HEK293 (cell line): ENCODE data around the gene CELF4.

ENCODE experiments used
- CTCF ChIA-PET: fragments of 350-600 bp; formaldehyde crosslinking; extraction: SDS; loops from one replicate; lab custom pipeline; 2021; ENCODE audit warnings: antibody characterized with exemption; lab: Yijun Ruan, JAX
- POLR2A ChIA-PET: fragments of 300-600 bp; formaldehyde crosslinking; extraction: SDS; loops from one replicate; lab custom pipeline; 2020; ENCODE audit warnings: antibody characterized with exemption, inconsistent platforms; lab: Yijun Ruan, JAX
- H3K27ac ChIP-seq: fragments of 200-500 bp; sonication (Bioruptor generic); 2 replicates; pipeline ENCODE4 v1.5.1; 2014; ENCODE audit warnings: low read depth, low read length, control low read depth, inconsistent platforms; ENCODE audit errors: extremely low read depth
- H3K36me3 ChIP-seq, 2 experiments: fragments of 200-500 bp in 1 of 2; sonication (Bioruptor generic) in 1 of 2; 1 replicate in 1 of 2; 2 replicates in 1 of 2; pipeline ENCODE4 v1.5.1; 2014 to 2017; ENCODE audit warnings: inconsistent platforms in 2 of 2, low read length in 2 of 2; ENCODE audit not compliant: control insufficient read depth in 2 of 2, insufficient read depth in 1 of 2
- H3K4me1 ChIP-seq: fragments of 200-500 bp; sonication (Bioruptor generic); 2 replicates; pipeline ENCODE4 v1.5.1; 2014; ENCODE audit warnings: mild to moderate bottlenecking, low read length, inconsistent platforms; ENCODE audit not compliant: control insufficient read depth, insufficient read depth
- H3K4me3 ChIP-seq: 2 replicates; pipeline ENCODE4 v1.5.1; 2011; ENCODE audit warnings: low read depth, mild to moderate bottlenecking, control low read depth, low read length, moderate library complexity
- H3K9me3 ChIP-seq: fragments of 200-500 bp; sonication (Bioruptor generic); 2 replicates; pipeline ENCODE4 v1.5.1; 2014; ENCODE audit warnings: low read depth, low read length, inconsistent platforms; ENCODE audit not compliant: control insufficient read depth, insufficient read depth
- CTCF ChIP-seq: fragments of 450-650 bp; formaldehyde crosslinking; IDR thresholded peaks from 2 replicates; pipeline ENCODE4 v1.5.1; 2016; ENCODE audit warnings: missing biosample characterization, missing genetic modification characterization
- ELK4 ChIP-seq: IDR thresholded peaks from 2 replicates; pipeline ENCODE4 v1.6.1; 2011; ENCODE audit warnings: mild to moderate bottlenecking, low read depth, low read length, borderline replicate concordance
- GLI4 ChIP-seq: fragments of 450-650 bp; formaldehyde crosslinking; IDR thresholded peaks from 2 replicates; pipeline ENCODE4 v1.5.1; 2016; ENCODE audit warnings: missing biosample characterization, missing genetic modification characterization
- KLF8 ChIP-seq: fragments of 450-650 bp; formaldehyde crosslinking; IDR thresholded peaks from 2 replicates; pipeline ENCODE4 v1.5.1; 2016; ENCODE audit warnings: missing biosample characterization, missing genetic modification characterization
- PATZ1 ChIP-seq: fragments of 450-650 bp; formaldehyde crosslinking; IDR thresholded peaks from 2 replicates; pipeline ENCODE4 v1.5.1; 2016; ENCODE audit warnings: missing biosample characterization, missing genetic modification characterization
- YY1 ChIP-seq: fragments of 450-650 bp; formaldehyde crosslinking; IDR thresholded peaks from 2 replicates; pipeline ENCODE4 v1.5.1; 2018; ENCODE audit warnings: missing biosample characterization, missing genetic modification characterization
- ZBTB26 ChIP-seq: fragments of 450-650 bp; formaldehyde crosslinking; optimal IDR thresholded peaks from 2 replicates; pipeline ENCODE3; 2016; ENCODE audit warnings: missing biosample characterization, mild to moderate bottlenecking, missing genetic modification characterization
- ZFP41 ChIP-seq: fragments of 450-650 bp; formaldehyde crosslinking; IDR thresholded peaks from 2 replicates; pipeline ENCODE4 v1.5.1; 2016; ENCODE audit warnings: missing biosample characterization, missing genetic modification characterization, borderline replicate concordance
- ZIC2 ChIP-seq: fragments of 450-650 bp; formaldehyde crosslinking; IDR thresholded peaks from 2 replicates; pipeline ENCODE4 v1.5.1; 2016; ENCODE audit warnings: missing biosample characterization, missing genetic modification characterization
- ZNF133 ChIP-seq: fragments of 450-650 bp; formaldehyde crosslinking; IDR thresholded peaks from 2 replicates; pipeline ENCODE4 v1.5.1; 2016; ENCODE audit warnings: missing biosample characterization, missing genetic modification characterization
- ZNF223 ChIP-seq: fragments of 450-650 bp; formaldehyde crosslinking; IDR thresholded peaks from 2 replicates; pipeline ENCODE4 v1.5.1; 2016; ENCODE audit warnings: missing biosample characterization, missing genetic modification characterization
- ZNF24 ChIP-seq: fragments of 450-650 bp; formaldehyde crosslinking; IDR thresholded peaks from 2 replicates; pipeline ENCODE4 v1.5.1; 2016; ENCODE audit warnings: missing biosample characterization, missing genetic modification characterization
- ZNF311 ChIP-seq: fragments of 450-650 bp; formaldehyde crosslinking; IDR thresholded peaks from 2 replicates; pipeline ENCODE4 v1.5.1; 2017; ENCODE audit warnings: missing biosample characterization, missing genetic modification characterization, borderline replicate concordance
- ZNF37A ChIP-seq: fragments of 450-650 bp; IDR thresholded peaks from 2 replicates; pipeline ENCODE4 v1.5.1; 2018; ENCODE audit warnings: missing biosample characterization, missing genetic modification characterization
- ZNF391 ChIP-seq: fragments of 450-650 bp; formaldehyde crosslinking; IDR thresholded peaks from 2 replicates; pipeline ENCODE4 v1.5.1; 2016; ENCODE audit warnings: low read depth, missing biosample characterization, missing genetic modification characterization, borderline replicate concordance
- ZNF426 ChIP-seq: fragments of 450-650 bp; formaldehyde crosslinking; IDR thresholded peaks from 2 replicates; pipeline ENCODE4 v1.5.1; 2017; ENCODE audit warnings: missing biosample characterization, missing genetic modification characterization, mild to moderate bottlenecking, inconsistent platforms, moderate library complexity
- ZNF514 ChIP-seq: fragments of 450-650 bp; formaldehyde crosslinking; IDR thresholded peaks from 2 replicates; pipeline ENCODE4 v1.5.1; 2016; ENCODE audit warnings: missing biosample characterization, missing genetic modification characterization
- ZNF530 ChIP-seq: fragments of 450-650 bp; formaldehyde crosslinking; IDR thresholded peaks from 2 replicates; pipeline ENCODE4 v1.5.1; 2016; ENCODE audit warnings: low read depth, missing biosample characterization, missing genetic modification characterization
- ZNF560 ChIP-seq: fragments of 450-650 bp; formaldehyde crosslinking; IDR thresholded peaks from 2 replicates; pipeline ENCODE4 v1.5.1; 2017; ENCODE audit warnings: missing biosample characterization, missing genetic modification characterization, borderline replicate concordance
- ZNF701 ChIP-seq: fragments of 450-650 bp; formaldehyde crosslinking; IDR thresholded peaks from 2 replicates; pipeline ENCODE4 v1.5.1; 2016; ENCODE audit warnings: missing biosample characterization, missing genetic modification characterization
- ZNF707 ChIP-seq: fragments of 450-650 bp; formaldehyde crosslinking; IDR thresholded peaks from 2 replicates; pipeline ENCODE4 v1.5.1; 2016; ENCODE audit warnings: missing biosample characterization, missing genetic modification characterization
- ZNF768 ChIP-seq: fragments of 450-650 bp; formaldehyde crosslinking; IDR thresholded peaks from 2 replicates; pipeline ENCODE4 v1.5.1; 2018; ENCODE audit warnings: missing biosample characterization, mild to moderate bottlenecking, missing genetic modification characterization
- ZNF837 ChIP-seq: fragments of 450-650 bp; formaldehyde crosslinking; IDR thresholded peaks from 2 replicates; pipeline ENCODE4 v1.5.1; 2016; ENCODE audit warnings: missing biosample characterization, missing genetic modification characterization
- ZSCAN18 ChIP-seq: fragments of 450-650 bp; formaldehyde crosslinking; IDR thresholded peaks from 2 replicates; pipeline ENCODE4 v1.5.1; 2016; ENCODE audit warnings: missing biosample characterization, missing genetic modification characterization
- ZXDB ChIP-seq: fragments of 450-650 bp; formaldehyde crosslinking; IDR thresholded peaks from 2 replicates; pipeline ENCODE4 v1.5.1; 2016; ENCODE audit warnings: missing biosample characterization, missing genetic modification characterization

Gene CELF4

GRCh38 chr18:37471637-37472036, 94.0 kb downstream of the CELF4 start:
- H3K4me1 ChIP-seq: no peaks in the 10 kb centered on the region
- CTCF ChIA-PET: interaction anchor here (1.0 to 1.1 kb wide), 2 partner anchors 66 to 85 kb away, joined by 4 read pairs; no protein-coding TSS in a partner anchor
- no peak overlapping the region for H3K27ac ChIP-seq
- no peak for TF ChIP-seq ZNF514 (tag by site-specific recombination)
- TF ChIP-seq PATZ1 (tag by site-specific recombination): no peak
- no peak for TF ChIP-seq ZNF560
- no peak for TF ChIP-seq ZNF133
- TF ChIP-seq ZIC2 (tag by site-specific recombination): 0 out of 2 replicates have a peak, but pooled peaks have one; percentile 7
- no peaks in the 10 kb centered on the region for H3K9me3 ChIP-seq
- H3K4me3 ChIP-seq: no peak overlapping the region
- POLR2A ChIA-PET: no interaction called here
- H3K36me3 ChIP-seq: no peaks in the 10 kb centered on the region

- Histone ChIP-seq H3K9me3 (no peaks in the 10 kb centered on the region), H3K27ac (no peak overlapping the region), H3K4me3 (no peak overlapping the region), H3K4me1 (no peaks in the 10 kb centered on the region), H3K36me3 (no peaks in the 10 kb centered on the region)
- TF ChIP-seq ZNF837 (tag by site-specific recombination) (no peak), CTCF (tag by site-specific recombination) (no peak), ZNF24 (tag by site-specific recombination) (no peak), ZNF223 (tag by site-specific recombination) (no peak), ZNF391 (tag by site-specific recombination) (no peak), ZNF768 (tag by site-specific recombination) (no peak), ZBTB26 (tag by site-specific recombination) (no peak)
- ChIA-PET CTCF (interaction anchor here (1.0 to 1.1 kb wide), 2 partner anchors 67 to 85 kb away, joined by 4 read pairs; no protein-coding TSS in a partner anchor), POLR2A (no interaction called here)
Measured at GRCh38 chr18:37470986-37471385, 94.6 kb downstream of the CELF4 start.

GRCh38 chr18:37467002-37467662, 98.5 kb downstream of the CELF4 start:
- CTCF ChIA-PET: interaction anchor here (1.5 to 1.9 kb wide), 2 partner anchors 10 to 70 kb away, joined by 7 to 12 read pairs; no protein-coding TSS in a partner anchor
- no peaks in the 10 kb centered on the region for H3K4me1 ChIP-seq
- H3K27ac ChIP-seq: no peak overlapping the region
- H3K36me3 ChIP-seq: no peaks in the 10 kb centered on the region
- H3K9me3 ChIP-seq: no peaks in the 10 kb centered on the region
- H3K4me3 ChIP-seq: no peak overlapping the region
- POLR2A ChIA-PET: no interaction called here
- no peak for TF ChIP-seq ZSCAN18
- TF ChIP-seq GLI4 (tag by site-specific recombination): no peak
- no peak for TF ChIP-seq ZXDB
- TF ChIP-seq ZNF426 (tag by site-specific recombination): no peak
- TF ChIP-seq ZNF530 (tag by site-specific recombination): no peak
- TF ChIP-seq YY1 (tag by site-specific recombination): no peak
- TF ChIP-seq ZNF37A (tag by site-specific recombination): no peak
- TF ChIP-seq ELK4: no peak
- no peak for TF ChIP-seq KLF8 (tag by site-specific recombination)
- no peak for TF ChIP-seq ZFP41 (tag by site-specific recombination)
- TF ChIP-seq ZNF707: no peak
- no peak for TF ChIP-seq ZNF311
- no peak for TF ChIP-seq ZNF701 (tag by site-specific recombination)
